Colonic mucosa (tissue), 4 donors: Measurements from ENCODE around the gene FTCDNL1. TPM values are rescaled to one million over a fixed set of nuclear protein-coding genes. Genes with fewer than 3 reads are reported as not detected.

Experiments
- DNase-seq: peaks from one replicate; pipeline ENCODE4 v3.0.0-alpha.2; 2020
- H3K27ac ChIP-seq: fragments of 200-600 bp; one replicate; pipeline ENCODE4 v1.8.0; 2021
- H3K27me3 ChIP-seq: fragments of 200-600 bp; one replicate; pipeline ENCODE4 v1.8.0; 2021
- H3K36me3 ChIP-seq: fragments of 200-600 bp; one replicate; pipeline ENCODE4 v1.8.0; 2021
- H3K4me1 ChIP-seq: fragments of 200-600 bp; one replicate; pipeline ENCODE4 v1.8.0; 2021; ENCODE audit warnings: mild to moderate bottlenecking
- H3K4me3 ChIP-seq: fragments of 200-600 bp; one replicate; pipeline ENCODE4 v1.8.0; 2021
- H3K9ac ChIP-seq, 2 donors: one replicate each; pipeline ENCODE4 v1.7.0; 2013; ENCODE audit warnings: control low read depth in 2 of 2, low read depth in 2 of 2, low read length in 2 of 2
- H3K9me3 ChIP-seq: fragments of 200-600 bp; one replicate; pipeline ENCODE4 v1.8.0; 2021
- CTCF ChIP-seq: fragments of 200-600 bp; IDR thresholded peaks from one replicate; pipeline ENCODE4 v1.8.0; 2022; ENCODE audit warnings: antibody characterized with exemption, mild to moderate bottlenecking
- intact Hi-C: fragments of 100-400 bp; cut with DNase I; formaldehyde crosslinking; loops from one replicate; pipeline ENCODE4 v1.14.1; 2022
- total RNA-seq, 2 donors: library from RNA; stranded (reverse); fragmentation: NEBNext Ultra II Directional in 1 of 2; extraction: Animal tissue kit (Norgen Biotek cat#: 25700) in 1 of 2; gene quantifications; one replicate each; pipeline ENCODE4 v1.2.1, GENCODE V29; 2021
- donor health status: healthy.
- donor health status: DM: no; HTN: no; CAD: no.
- donor health status: DM: no; HTN: no; CAD: no.

Gene FTCDNL1
- total RNA-seq, 2 donors from 2014 or later = 1.3 to 1.8 TPM

GRCh38 chr2:199806179-199806578, 44.8 kb downstream of the FTCDNL1 start:
- H3K36me3 ChIP-seq = no peaks in the 10 kb centered on the region
- no peak for TF ChIP-seq CTCF
- no peak for DNase-seq
- no peaks in the 10 kb centered on the region for H3K9me3 ChIP-seq
- H3K27ac ChIP-seq = no peak overlapping the region
- H3K9ac ChIP-seq = no peak overlapping the region
- intact Hi-C loops = no loop called here
- no peaks in the 10 kb centered on the region for H3K27me3 ChIP-seq
- no peak overlapping the region for H3K4me3 ChIP-seq
- H3K4me1 ChIP-seq = no peaks in the 10 kb centered on the region

- Histone ChIP-seq H3K9me3 (no peaks in the 10 kb centered on the region), H3K4me3 (no peak overlapping the region), H3K27me3 (no peaks in the 10 kb centered on the region), H3K27ac (no peak overlapping the region), H3K4me1 (no peaks in the 10 kb centered on the region), H3K9ac (no peak overlapping the region), H3K36me3 (no peaks in the 10 kb centered on the region)
- no peak for DNase-seq
- intact Hi-C loops = no loop called here
- no peak for TF ChIP-seq CTCF
These were observed 46.2 kb downstream of the FTCDNL1 start for GRCh38 chr2:199804831-199805230.

- no peak for DNase-seq
- no peaks in the 10 kb centered on the region for H3K36me3 ChIP-seq
- H3K4me3 ChIP-seq = no peak overlapping the region
- H3K9ac ChIP-seq = no peak overlapping the region
- no peak for TF ChIP-seq CTCF
- intact Hi-C loops = no loop called here
- H3K27me3 ChIP-seq = no peaks in the 10 kb centered on the region
- no peaks in the 10 kb centered on the region for H3K4me1 ChIP-seq
- H3K9me3 ChIP-seq = no peaks in the 10 kb centered on the region
- no peak overlapping the region for H3K27ac ChIP-seq
These were observed 52.0 kb downstream of the FTCDNL1 start for GRCh38 chr2:199798831-199799580.

GRCh38 chr2:199797431-199798403, 53.3 kb downstream of the FTCDNL1 start:
- no peaks in the 10 kb centered on the region for H3K4me1 ChIP-seq
- no peaks in the 10 kb centered on the region for H3K27me3 ChIP-seq
- no peaks in the 10 kb centered on the region for H3K36me3 ChIP-seq
- H3K9me3 ChIP-seq = no peaks in the 10 kb centered on the region
- DNase-seq = no peak
- no peak overlapping the region for H3K27ac ChIP-seq
- no peak overlapping the region for H3K4me3 ChIP-seq
- no peak for TF ChIP-seq CTCF
- intact Hi-C loops = no loop called here
- H3K9ac ChIP-seq = no peak overlapping the region

- TF ChIP-seq CTCF = no peak
- no peak for DNase-seq
- Histone ChIP-seq H3K9me3 (no peaks in the 10 kb centered on the region), H3K36me3 (no peaks in the 10 kb centered on the region), H3K4me1 (no peaks in the 10 kb centered on the region), H3K27ac (no peak overlapping the region), H3K9ac (no peak overlapping the region), H3K4me3 (no peak overlapping the region), H3K27me3 (no peaks in the 10 kb centered on the region)
- intact Hi-C loops = no loop called here
These were observed 58.6 kb downstream of the FTCDNL1 start for GRCh38 chr2:199792381-199792780.
